ENCODE measurements around the gene C9orf78. TPM values are rescaled to one million over a fixed set of nuclear protein-coding genes. Genes with fewer than 3 reads are reported as not detected.

Gene C9orf78
- total and polyA plus RNA-seq, 4 donors, result 31.1 to 84.2 (median 50.9) TPM

DNA sequence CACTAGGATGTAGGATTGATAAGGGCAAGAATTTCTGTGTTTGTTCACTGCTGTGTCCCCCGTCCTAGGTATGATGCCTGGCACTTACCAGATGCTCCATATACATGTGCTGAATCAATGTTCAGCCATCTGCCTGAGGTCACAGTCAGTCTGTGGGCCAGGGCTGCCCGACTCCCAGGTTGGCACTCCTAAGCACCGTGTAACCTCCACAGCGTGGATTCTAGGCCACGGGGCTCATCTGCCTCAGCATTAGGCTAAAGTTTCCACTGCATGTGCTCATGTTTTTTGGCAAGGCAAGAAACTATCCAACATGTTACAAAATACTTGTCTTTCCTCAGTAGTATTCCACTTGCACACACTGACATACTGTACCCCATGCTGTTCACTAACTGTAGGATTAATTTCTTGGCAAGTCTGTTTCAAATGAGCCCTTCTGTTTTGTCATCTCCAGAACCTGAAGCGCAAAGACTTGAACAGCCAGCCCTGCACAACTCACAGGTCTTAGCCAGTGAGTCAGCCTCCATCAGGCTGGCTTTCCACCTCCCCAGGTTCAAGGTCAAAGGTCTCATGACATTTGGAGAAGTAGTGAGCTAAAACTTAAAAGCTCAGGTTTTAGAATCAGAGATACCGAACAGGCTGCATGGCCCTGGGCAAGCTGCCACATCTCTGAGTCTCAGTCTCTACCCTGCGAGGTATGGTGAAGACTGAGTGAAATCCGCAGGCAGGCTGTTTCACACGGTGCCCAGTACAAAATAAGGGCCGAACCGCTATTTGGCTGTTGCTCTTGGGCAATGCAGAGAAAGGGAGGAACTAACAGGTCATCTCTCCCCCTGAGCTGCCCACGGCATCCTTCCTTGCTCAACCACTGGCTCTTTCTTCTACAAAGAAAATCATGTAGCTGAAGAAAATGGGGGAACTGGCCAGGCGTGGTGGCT lies 18.3 kb downstream of the C9orf78 start:
- no peak overlapping the region for H3K9ac ChIP-seq (ENCODE audit: low read depth in 1 of 2, low read length in 2 of 2)
- H3K36me3 ChIP-seq (ENCODE audit: control insufficient read depth in 4 of 4, insufficient read depth in 3 of 4, low read depth in 1 of 4, low read length in 3 of 4), result peaks cover 7 to 41% (median 26%) of the 10 kb centered on the region in 4 donors
- no peaks in the 10 kb centered on the region for H3K9me3 ChIP-seq (ENCODE audit: control insufficient read depth in 4 of 4, low read length in 3 of 4)
- no peak for TF ChIP-seq RAD21 (IDR thresholded peaks at IDR 0.05)
- no peak for TF ChIP-seq RXRA (IDR thresholded peaks at IDR 0.05)
- no peak for TF ChIP-seq GABPA (IDR thresholded peaks at IDR 0.05 in 1 of 2, conservative IDR thresholded peaks at IDR 0.05 in 1 of 2)
- TF ChIP-seq, protein P1, sequence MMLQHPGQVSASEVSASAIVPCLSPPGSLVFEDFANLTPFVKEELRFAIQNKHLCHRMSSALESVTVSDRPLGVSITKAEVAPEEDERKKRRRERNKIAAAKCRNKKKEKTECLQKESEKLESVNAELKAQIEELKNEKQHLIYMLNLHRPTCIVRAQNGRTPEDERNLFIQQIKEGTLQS (IDR thresholded peaks at IDR 0.05), result no peak
- no peak for TF ChIP-seq FOXA1 (IDR thresholded peaks at IDR 0.05)
- TF ChIP-seq, protein P2, sequence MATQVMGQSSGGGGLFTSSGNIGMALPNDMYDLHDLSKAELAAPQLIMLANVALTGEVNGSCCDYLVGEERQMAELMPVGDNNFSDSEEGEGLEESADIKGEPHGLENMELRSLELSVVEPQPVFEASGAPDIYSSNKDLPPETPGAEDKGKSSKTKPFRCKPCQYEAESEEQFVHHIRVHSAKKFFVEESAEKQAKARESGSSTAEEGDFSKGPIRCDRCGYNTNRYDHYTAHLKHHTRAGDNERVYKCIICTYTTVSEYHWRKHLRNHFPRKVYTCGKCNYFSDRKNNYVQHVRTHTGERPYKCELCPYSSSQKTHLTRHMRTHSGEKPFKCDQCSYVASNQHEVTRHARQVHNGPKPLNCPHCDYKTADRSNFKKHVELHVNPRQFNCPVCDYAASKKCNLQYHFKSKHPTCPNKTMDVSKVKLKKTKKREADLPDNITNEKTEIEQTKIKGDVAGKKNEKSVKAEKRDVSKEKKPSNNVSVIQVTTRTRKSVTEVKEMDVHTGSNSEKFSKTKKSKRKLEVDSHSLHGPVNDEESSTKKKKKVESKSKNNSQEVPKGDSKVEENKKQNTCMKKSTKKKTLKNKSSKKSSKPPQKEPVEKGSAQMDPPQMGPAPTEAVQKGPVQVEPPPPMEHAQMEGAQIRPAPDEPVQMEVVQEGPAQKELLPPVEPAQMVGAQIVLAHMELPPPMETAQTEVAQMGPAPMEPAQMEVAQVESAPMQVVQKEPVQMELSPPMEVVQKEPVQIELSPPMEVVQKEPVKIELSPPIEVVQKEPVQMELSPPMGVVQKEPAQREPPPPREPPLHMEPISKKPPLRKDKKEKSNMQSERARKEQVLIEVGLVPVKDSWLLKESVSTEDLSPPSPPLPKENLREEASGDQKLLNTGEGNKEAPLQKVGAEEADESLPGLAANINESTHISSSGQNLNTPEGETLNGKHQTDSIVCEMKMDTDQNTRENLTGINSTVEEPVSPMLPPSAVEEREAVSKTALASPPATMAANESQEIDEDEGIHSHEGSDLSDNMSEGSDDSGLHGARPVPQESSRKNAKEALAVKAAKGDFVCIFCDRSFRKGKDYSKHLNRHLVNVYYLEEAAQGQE (IDR thresholded peaks at IDR 0.05), result no peak
- TF ChIP-seq, protein P3, sequence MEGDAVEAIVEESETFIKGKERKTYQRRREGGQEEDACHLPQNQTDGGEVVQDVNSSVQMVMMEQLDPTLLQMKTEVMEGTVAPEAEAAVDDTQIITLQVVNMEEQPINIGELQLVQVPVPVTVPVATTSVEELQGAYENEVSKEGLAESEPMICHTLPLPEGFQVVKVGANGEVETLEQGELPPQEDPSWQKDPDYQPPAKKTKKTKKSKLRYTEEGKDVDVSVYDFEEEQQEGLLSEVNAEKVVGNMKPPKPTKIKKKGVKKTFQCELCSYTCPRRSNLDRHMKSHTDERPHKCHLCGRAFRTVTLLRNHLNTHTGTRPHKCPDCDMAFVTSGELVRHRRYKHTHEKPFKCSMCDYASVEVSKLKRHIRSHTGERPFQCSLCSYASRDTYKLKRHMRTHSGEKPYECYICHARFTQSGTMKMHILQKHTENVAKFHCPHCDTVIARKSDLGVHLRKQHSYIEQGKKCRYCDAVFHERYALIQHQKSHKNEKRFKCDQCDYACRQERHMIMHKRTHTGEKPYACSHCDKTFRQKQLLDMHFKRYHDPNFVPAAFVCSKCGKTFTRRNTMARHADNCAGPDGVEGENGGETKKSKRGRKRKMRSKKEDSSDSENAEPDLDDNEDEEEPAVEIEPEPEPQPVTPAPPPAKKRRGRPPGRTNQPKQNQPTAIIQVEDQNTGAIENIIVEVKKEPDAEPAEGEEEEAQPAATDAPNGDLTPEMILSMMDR (IDR thresholded peaks at IDR 0.05; ENCODE audit: low read depth, low read length, missing input control), result no peak
- TF ChIP-seq FOXA2 (IDR thresholded peaks at IDR 0.05), result no peak
- TF ChIP-seq YY1 (IDR thresholded peaks at IDR 0.05), result no peak
- no peak for TF ChIP-seq SP1 (IDR thresholded peaks at IDR 0.05)
- TF ChIP-seq JUND (IDR thresholded peaks at IDR 0.05), result no peak
- TF ChIP-seq HNF4G (IDR thresholded peaks at IDR 0.05), result no peak
- no peak for TF ChIP-seq TAF1 (conservative IDR thresholded peaks at IDR 0.05)
- no peak for TF ChIP-seq HNF4A (conservative IDR thresholded peaks at IDR 0.05)
- no peak for TF ChIP-seq NR2F2 (IDR thresholded peaks at IDR 0.05)
- TF ChIP-seq, protein P4, sequence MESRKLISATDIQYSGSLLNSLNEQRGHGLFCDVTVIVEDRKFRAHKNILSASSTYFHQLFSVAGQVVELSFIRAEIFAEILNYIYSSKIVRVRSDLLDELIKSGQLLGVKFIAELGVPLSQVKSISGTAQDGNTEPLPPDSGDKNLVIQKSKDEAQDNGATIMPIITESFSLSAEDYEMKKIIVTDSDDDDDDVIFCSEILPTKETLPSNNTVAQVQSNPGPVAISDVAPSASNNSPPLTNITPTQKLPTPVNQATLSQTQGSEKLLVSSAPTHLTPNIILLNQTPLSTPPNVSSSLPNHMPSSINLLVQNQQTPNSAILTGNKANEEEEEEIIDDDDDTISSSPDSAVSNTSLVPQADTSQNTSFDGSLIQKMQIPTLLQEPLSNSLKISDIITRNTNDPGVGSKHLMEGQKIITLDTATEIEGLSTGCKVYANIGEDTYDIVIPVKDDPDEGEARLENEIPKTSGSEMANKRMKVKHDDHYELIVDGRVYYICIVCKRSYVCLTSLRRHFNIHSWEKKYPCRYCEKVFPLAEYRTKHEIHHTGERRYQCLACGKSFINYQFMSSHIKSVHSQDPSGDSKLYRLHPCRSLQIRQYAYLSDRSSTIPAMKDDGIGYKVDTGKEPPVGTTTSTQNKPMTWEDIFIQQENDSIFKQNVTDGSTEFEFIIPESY (IDR thresholded peaks at IDR 0.05), result no peak
- no peak for TF ChIP-seq EGR1 (IDR thresholded peaks at IDR 0.05; ENCODE audit: low read depth in 2 of 2)
- no peaks in the 10 kb centered on the region for H3K27me3 ChIP-seq (ENCODE audit: control insufficient read depth in 4 of 4, insufficient read depth in 4 of 4, low read length in 3 of 4)
- no peak overlapping the region for H3K27ac ChIP-seq (ENCODE audit: low read depth in 1 of 2, low read length in 2 of 2)
- 91% methylated on average over 14 of the region's 14 CpGs for WGBS
- peaks cover 0 to 9% (median 6%) of the 10 kb centered on the region in 4 donors for H3K4me1 ChIP-seq (ENCODE audit: control insufficient read depth in 4 of 4, insufficient read depth in 4 of 4, low read length in 3 of 4)
- H3K4me3 ChIP-seq (ENCODE audit: low read depth in 1 of 3, low read length in 3 of 3), result no peak overlapping the region
- no peak for DNase-seq (ENCODE audit: low spot score)

Measured in liver (tissue), 9 donors.